Liver (tissue), 9 donors: Measurements from ENCODE around the gene FAM83E. TPM values are rescaled to one million over a fixed set of nuclear protein-coding genes. Genes with fewer than 3 reads are reported as not detected.

ENCODE experiments used
- DNase-seq: peaks from one replicate; pipeline ENCODE4 v3.0.0-alpha.2; 2017; ENCODE audit warnings: low spot score
- H3K27ac ChIP-seq, 2 donors: one replicate each; pipeline ENCODE4 v1.7.0; 2013; ENCODE audit warnings: inconsistent platforms in 2 of 2, low read length in 2 of 2, control low read depth in 1 of 2, low read depth in 1 of 2, mild to moderate bottlenecking in 1 of 2
- H3K27me3 ChIP-seq, 4 donors: one replicate each; pipeline versions ENCODE4 v1.6.1 to v1.7.0; 2013; ENCODE audit warnings: low read length in 3 of 4, inconsistent platforms in 1 of 4, mild to moderate bottlenecking in 1 of 4, moderate library complexity in 1 of 4; ENCODE audit not compliant: control insufficient read depth in 4 of 4, insufficient read depth in 4 of 4
- H3K36me3 ChIP-seq, 4 donors: one replicate each; pipeline versions ENCODE4 v1.6.1 to v1.7.0; 2013; ENCODE audit warnings: low read length in 3 of 4, mild to moderate bottlenecking in 3 of 4, low read depth in 1 of 4, moderate library complexity in 1 of 4; ENCODE audit not compliant: control insufficient read depth in 4 of 4, insufficient read depth in 3 of 4
- H3K4me1 ChIP-seq, 4 donors: one replicate each; pipeline versions ENCODE4 v1.6.1 to v1.7.0; 2013; ENCODE audit warnings: low read length in 3 of 4, mild to moderate bottlenecking in 3 of 4, moderate library complexity in 1 of 4; ENCODE audit not compliant: control insufficient read depth in 4 of 4, insufficient read depth in 4 of 4
- H3K4me3 ChIP-seq, 3 donors: one replicate each; pipeline versions ENCODE4 v1.6.1 to v1.7.0; 2013; ENCODE audit warnings: low read length in 3 of 3, control low read depth in 1 of 3, low read depth in 1 of 3, mild to moderate bottlenecking in 1 of 3
- H3K9ac ChIP-seq, 2 donors: one replicate each; pipeline ENCODE4 v1.7.0; 2013; ENCODE audit warnings: low read length in 2 of 2, mild to moderate bottlenecking in 2 of 2, moderate library complexity in 2 of 2, control low read depth in 1 of 2, low read depth in 1 of 2
- H3K9me3 ChIP-seq, 4 donors: one replicate each; pipeline versions ENCODE4 v1.6.1 to v1.7.0; 2013; ENCODE audit warnings: low read length in 3 of 4; ENCODE audit not compliant: control insufficient read depth in 4 of 4
- EGR1 ChIP-seq, 2 donors: IDR thresholded peaks; 2 replicates each; pipeline ENCODE4 v1.6.1; 2016 to 2018; ENCODE audit warnings: antibody characterized with exemption in 2 of 2, low read depth in 2 of 2
- FOXA1 ChIP-seq: IDR thresholded peaks from 2 replicates; pipeline ENCODE4 v1.6.1; 2016; ENCODE audit warnings: antibody characterized with exemption
- FOXA2 ChIP-seq: IDR thresholded peaks from 2 replicates; pipeline ENCODE4 v1.6.1; 2016; ENCODE audit warnings: antibody characterized with exemption
- GABPA ChIP-seq, 2 donors: IDR thresholded peaks in 1 of 2; conservative IDR thresholded peaks in 1 of 2; 2 replicates each; pipeline ENCODE4 v1.6.1; 2016; ENCODE audit warnings: antibody characterized with exemption in 2 of 2, mild to moderate bottlenecking in 1 of 2, moderate library complexity in 1 of 2
- HNF4A ChIP-seq, 2 donors: conservative IDR thresholded peaks; 2 replicates each; pipeline ENCODE4 v1.6.1; 2016; ENCODE audit warnings: antibody characterized with exemption in 2 of 2, mild to moderate bottlenecking in 2 of 2
- HNF4G ChIP-seq: IDR thresholded peaks from 2 replicates; pipeline ENCODE4 v1.6.1; 2016; ENCODE audit warnings: antibody characterized with exemption
- JUND ChIP-seq, 2 donors: IDR thresholded peaks; 2 replicates each; pipeline ENCODE4 v1.6.1; 2016; ENCODE audit warnings: antibody characterized with exemption in 2 of 2
- MAX ChIP-seq: IDR thresholded peaks from 2 replicates; pipeline ENCODE4 v1.6.1; 2016; ENCODE audit warnings: antibody characterized with exemption
- NR2F2 ChIP-seq: IDR thresholded peaks from 2 replicates; pipeline ENCODE4 v1.6.1; 2016; ENCODE audit warnings: antibody characterized with exemption
- RAD21 ChIP-seq, 2 donors: IDR thresholded peaks; 2 replicates each; pipeline ENCODE4 v1.6.1; 2016; ENCODE audit warnings: antibody characterized with exemption in 2 of 2, mild to moderate bottlenecking in 2 of 2
- RXRA ChIP-seq, 2 donors: IDR thresholded peaks; 2 replicates each; pipeline ENCODE4 v1.6.1; 2017 to 2018; ENCODE audit warnings: antibody characterized with exemption in 2 of 2, mild to moderate bottlenecking in 1 of 2
- SP1 ChIP-seq: IDR thresholded peaks from 2 replicates; pipeline ENCODE4 v1.6.1; 2018; ENCODE audit warnings: antibody characterized with exemption, mild to moderate bottlenecking
- YY1 ChIP-seq: IDR thresholded peaks from 2 replicates; pipeline ENCODE4 v1.6.1; 2016; ENCODE audit warnings: antibody characterized with exemption, mild to moderate bottlenecking
- ZBTB33 ChIP-seq: IDR thresholded peaks from 2 replicates; pipeline ENCODE4 v1.6.1; 2016; ENCODE audit warnings: antibody characterized with exemption
- WGBS: extraction: QIAGEN DNeasy Blood & Tissue Kit; methylation state at CpG from one replicate; pipeline ENCODE4 v1.1.7; 2013; 5-methylcytosine and 5-hydroxymethylcytosine counted together
- polyA plus RNA-seq, 2 donors: library from polyadenylated mRNA; stranded (reverse) in 1 of 2; unstranded in 1 of 2; fragments of 200-250 nt in 1 of 2; fragments of >200 nt in 1 of 2; fragmentation: Nextera tagmentation in 1 of 2; extraction: Ambion mirVana in 1 of 2; gene quantifications; one replicate each; pipeline versions ENCODE4 v1.2.1 to v1.2.3, GENCODE V29; 2013 to 2015
- total RNA-seq, 2 donors: library from RNA; depleted of rRNA; stranded (reverse); fragments of >200 nt; gene quantifications; one replicate each; pipeline ENCODE4 v1.2.3, GENCODE V29; 2014
- TF ChIP-seq, protein P1 (sequence below): fragments of 150-350 bp; IDR thresholded peaks from 2 replicates; pipeline ENCODE4 v1.5.1; 2017; ENCODE audit warnings: improper control_type of control experiment, low read depth, low read length; ENCODE audit not compliant: missing input control
- TF ChIP-seq, protein P2 (sequence below): IDR thresholded peaks from 2 replicates; pipeline ENCODE4 v1.6.1; 2016; ENCODE audit warnings: antibody characterized with exemption
- donor health status: healthy.
- donor health status: healthy.
- donor health status: healthy.
- donor health status: healthy.
- donor health status: healthy.

The FAM83E gene
- total and polyA plus RNA-seq, 4 donors = 0.20 to 0.42 (median 0.33) TPM; not detected in 1

GRCh38 chr19:48639483-48640375, 24.9 kb upstream of the FAM83E start (continued):
- TF ChIP-seq GABPA (IDR thresholded peaks at IDR 0.05 in 1 of 2, conservative IDR thresholded peaks at IDR 0.05 in 1 of 2) = no peak

DNA sequence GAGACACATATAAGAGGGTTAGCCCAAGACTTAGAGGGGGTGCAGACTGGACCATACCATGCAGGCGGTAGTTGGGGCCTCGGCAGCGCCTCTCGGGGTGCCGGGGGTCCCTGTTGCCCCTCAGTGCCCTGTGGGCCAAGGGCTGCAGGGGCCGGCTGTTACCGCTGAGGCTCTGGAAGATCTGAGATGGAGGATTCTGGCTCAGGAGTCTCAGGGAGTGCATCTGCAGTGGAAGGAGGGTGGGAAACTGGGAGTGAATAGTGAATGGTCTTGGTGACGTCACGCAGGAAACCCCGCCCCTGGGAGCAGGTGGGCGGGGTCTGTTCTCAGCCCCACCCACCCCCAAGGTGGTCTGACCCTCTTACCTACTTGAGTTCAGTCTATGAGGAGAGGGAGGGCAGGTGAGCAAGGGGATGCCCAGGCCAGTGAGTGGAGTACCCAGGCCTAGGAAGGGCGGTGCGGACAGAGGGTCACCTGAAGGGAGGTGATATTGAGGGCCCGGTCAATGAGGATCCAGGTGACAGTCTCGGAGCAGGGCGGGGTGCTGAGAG, 24.0 kb upstream of the FAM83E start:
- no peak for DNase-seq
- no peak overlapping the region for H3K9ac ChIP-seq
- H3K36me3 ChIP-seq = no peaks in the 10 kb centered on the region
- 79% methylated on average over 16 of the region's 16 CpGs for WGBS
- H3K4me3 ChIP-seq = no peak overlapping the region
- no peaks in the 10 kb centered on the region for H3K9me3 ChIP-seq
- H3K27me3 ChIP-seq = no peaks in the 10 kb centered on the region
- peaks cover 9 to 40% (median 30%) of the 10 kb centered on the region in 4 donors for H3K4me1 ChIP-seq
- H3K27ac ChIP-seq = peak overlapping the region in 1 of 2 donors; percentile 98
- TF ChIP-seq FOXA1 (peak; percentile 3), NR2F2 (no peak), SP1 (no peak), RAD21 (IDR thresholded peaks at IDR 0.05) (no peak)

DNA sequence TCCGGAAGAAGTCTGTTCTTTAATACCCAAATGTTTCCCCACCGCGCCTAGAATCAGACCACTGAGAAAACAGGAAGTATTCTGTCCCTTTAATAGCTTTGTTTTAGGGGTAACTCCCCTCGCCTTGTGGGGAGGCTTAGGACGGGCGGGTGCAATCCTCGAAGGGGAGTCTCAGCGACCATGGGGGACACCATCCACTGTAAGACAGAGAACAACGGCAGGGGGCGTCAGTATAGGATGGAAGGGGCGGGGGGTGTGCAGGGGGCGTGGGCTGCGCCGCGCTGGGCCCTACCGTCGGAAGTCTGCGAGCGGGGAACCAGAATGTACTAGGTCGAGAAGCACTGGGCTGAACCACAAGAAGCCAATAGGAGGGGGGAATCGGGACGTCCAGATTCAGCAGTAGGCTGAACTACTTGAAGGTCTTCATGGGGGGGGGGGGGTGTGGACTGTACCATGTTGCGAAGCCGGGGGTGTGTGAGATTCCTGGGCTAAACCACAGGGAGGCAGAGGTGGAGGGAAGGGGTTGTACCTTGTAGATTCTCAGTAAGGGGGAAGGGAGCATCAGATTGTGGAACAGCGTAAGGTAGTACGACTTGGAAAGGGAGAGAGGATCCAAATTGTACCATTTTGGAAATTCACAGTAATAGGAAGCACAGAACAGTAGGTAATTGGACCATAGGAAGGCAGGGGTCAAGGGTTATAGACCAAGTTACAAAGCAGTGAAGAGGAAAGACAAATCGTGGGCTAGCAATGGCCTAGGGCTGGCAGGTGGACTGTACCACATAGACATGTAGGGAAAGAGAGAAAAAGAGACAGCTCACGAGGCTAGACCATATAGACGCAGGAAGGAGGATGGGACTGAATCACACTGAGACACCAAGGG, 23.3 kb upstream of the FAM83E start:
- TF ChIP-seq FOXA1 (peak; percentile 7), FOXA2 (no peak), HNF4G (no peak), MAX (no peak), YY1 (peak; percentile 25), HNF4A (conservative IDR thresholded peaks at IDR 0.05) (no peak), JUND (IDR thresholded peaks at IDR 0.05) (no peak), SP1 (no peak), ZBTB33 (no peak), NR2F2 (peak; percentile 49), EGR1 (IDR thresholded peaks at IDR 0.05; ENCODE audit: low read depth in 2 of 2) (no peak), RXRA (IDR thresholded peaks at IDR 0.05) (no peak), GABPA (IDR thresholded peaks at IDR 0.05 in 1 of 2, conservative IDR thresholded peaks at IDR 0.05 in 1 of 2) (peak in 1 of 2 donors; percentile 7)
- TF ChIP-seq, protein P1, sequence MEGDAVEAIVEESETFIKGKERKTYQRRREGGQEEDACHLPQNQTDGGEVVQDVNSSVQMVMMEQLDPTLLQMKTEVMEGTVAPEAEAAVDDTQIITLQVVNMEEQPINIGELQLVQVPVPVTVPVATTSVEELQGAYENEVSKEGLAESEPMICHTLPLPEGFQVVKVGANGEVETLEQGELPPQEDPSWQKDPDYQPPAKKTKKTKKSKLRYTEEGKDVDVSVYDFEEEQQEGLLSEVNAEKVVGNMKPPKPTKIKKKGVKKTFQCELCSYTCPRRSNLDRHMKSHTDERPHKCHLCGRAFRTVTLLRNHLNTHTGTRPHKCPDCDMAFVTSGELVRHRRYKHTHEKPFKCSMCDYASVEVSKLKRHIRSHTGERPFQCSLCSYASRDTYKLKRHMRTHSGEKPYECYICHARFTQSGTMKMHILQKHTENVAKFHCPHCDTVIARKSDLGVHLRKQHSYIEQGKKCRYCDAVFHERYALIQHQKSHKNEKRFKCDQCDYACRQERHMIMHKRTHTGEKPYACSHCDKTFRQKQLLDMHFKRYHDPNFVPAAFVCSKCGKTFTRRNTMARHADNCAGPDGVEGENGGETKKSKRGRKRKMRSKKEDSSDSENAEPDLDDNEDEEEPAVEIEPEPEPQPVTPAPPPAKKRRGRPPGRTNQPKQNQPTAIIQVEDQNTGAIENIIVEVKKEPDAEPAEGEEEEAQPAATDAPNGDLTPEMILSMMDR = peak; percentile 6
- TF ChIP-seq, protein P2, sequence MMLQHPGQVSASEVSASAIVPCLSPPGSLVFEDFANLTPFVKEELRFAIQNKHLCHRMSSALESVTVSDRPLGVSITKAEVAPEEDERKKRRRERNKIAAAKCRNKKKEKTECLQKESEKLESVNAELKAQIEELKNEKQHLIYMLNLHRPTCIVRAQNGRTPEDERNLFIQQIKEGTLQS = no peak
- Histone ChIP-seq H3K27ac (peak overlapping the region; percentile 98 to 99), H3K36me3 (no peaks in the 10 kb centered on the region), H3K4me1 (peaks cover 12 to 47% (median 37%) of the 10 kb centered on the region in 4 donors), H3K9me3 (no peaks in the 10 kb centered on the region), H3K4me3 (peak overlapping the region; percentile 56 to 86 (median 59)), H3K27me3 (no peaks in the 10 kb centered on the region), H3K9ac (peak overlapping the region; percentile 72 to 94)
- DNase-seq = peak; percentile 75
- 10% methylated on average over 29 of the region's 29 CpGs for WGBS
